Choroid plexus epithelial cell (primary cell): ENCODE results near the gene KIF20B.

Experiments used
- DNase-seq: peaks from one replicate; pipeline ENCODE4 v3.0.0-alpha.2; 2010; ENCODE audit warnings: low read depth
- H3K4me3 ChIP-seq: 2 replicates; pipeline ENCODE4 v1.5.1; 2011; ENCODE audit warnings: low read depth, mild to moderate bottlenecking, control low read depth, low read length, moderate library complexity
- CTCF ChIP-seq: conservative IDR thresholded peaks from 2 replicates; pipeline ENCODE4 v1.5.1; 2011; ENCODE audit warnings: low read depth, mild to moderate bottlenecking, control low read depth, inconsistent platforms, low read length, moderate library complexity

KIF20B gene

GRCh38 chr10:89771684-89772083 is 70.3 kb downstream of the KIF20B start:
- no peak overlapping the region for H3K4me3 ChIP-seq
- TF ChIP-seq CTCF: no peak
- no peak for DNase-seq

DNA sequence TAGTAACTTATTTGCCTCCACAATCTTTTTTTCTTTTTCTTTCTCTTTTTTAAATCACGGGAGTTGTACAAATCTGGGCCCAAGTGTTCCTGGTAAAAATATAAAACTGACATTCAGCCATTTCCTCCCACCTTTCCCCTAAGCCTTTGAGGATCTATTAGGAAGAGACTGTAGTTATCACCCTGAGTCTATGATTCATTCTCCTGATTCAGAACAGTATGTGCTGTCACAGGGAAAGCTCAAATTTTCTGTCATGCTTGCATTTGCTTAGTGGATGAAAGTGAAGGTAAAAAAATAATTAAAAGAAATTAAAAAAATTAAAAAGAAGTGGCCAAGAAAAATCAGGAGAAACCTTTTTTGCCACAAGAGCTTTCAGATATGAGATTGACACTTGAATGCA is 71.7 kb downstream of the KIF20B start:
- no peak for TF ChIP-seq CTCF
- no peak overlapping the region for H3K4me3 ChIP-seq
- peak; percentile 50 for DNase-seq

DNA sequence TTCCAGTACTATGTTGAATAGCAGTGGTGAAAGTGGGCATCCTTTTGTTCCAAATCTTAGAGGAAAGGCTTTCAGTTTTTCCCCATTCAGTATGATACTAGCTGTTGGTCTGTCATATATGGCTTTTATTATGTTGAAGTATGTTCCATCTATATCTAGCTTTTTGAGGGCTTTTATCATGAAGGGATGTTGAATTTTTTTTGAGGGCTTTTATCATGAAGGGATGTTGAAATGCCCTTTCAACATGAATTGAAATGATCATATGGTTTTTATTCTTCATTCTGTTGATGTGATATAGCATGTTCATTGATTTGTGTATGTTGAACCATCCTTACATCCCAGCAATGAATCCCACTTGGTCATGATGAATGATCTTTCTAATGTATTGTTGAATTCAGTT is 75.3 kb downstream of the KIF20B start:
- no peak for TF ChIP-seq CTCF
- H3K4me3 ChIP-seq: no peak overlapping the region
- no peak for DNase-seq

DNA sequence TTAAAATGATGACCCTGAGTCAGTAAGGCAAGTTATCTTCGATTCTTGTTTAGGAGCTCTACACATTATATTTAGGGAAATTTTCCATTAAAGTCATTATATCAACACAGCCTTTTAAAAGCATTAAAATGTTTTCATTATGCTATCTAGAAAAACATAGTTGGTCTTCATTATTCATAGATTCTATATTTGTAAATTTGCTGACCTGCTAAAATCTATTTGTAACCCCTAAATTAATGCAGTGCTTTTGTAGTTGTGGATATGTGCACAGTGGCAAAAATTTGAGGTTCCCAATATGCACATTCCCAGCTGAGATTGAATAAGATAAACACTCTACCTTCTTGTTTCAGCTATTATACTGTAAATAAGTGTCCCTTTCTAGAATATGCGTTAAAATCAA is 81.1 kb downstream of the KIF20B start:
- no peak for DNase-seq
- no peak overlapping the region for H3K4me3 ChIP-seq
- no peak for TF ChIP-seq CTCF

DNA sequence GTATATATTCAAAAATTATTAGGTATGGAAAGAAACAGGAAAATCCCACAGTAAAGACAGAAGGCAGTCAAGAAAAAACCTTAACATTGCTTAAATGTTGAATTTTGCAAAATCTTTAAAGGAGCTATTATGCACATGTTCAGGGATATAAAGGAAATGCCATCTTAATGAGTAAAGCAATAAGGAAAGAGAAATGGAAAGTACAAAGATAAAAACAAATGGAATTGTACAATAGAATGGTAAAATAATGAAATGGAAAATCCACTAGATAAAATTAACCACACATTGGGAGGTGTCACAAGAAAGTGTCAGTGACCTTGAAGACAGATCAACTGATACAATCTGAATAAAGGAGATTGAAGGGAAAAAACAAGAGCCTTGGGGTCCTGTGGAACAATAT is 82.0 kb downstream of the KIF20B start:
- no peak for TF ChIP-seq CTCF
- H3K4me3 ChIP-seq: no peak overlapping the region
- peak; percentile 19 for DNase-seq

GRCh38 chr10:89785095-89785494 is 83.7 kb downstream of the KIF20B start:
- TF ChIP-seq CTCF: no peak
- H3K4me3 ChIP-seq: no peak overlapping the region
- DNase-seq: no peak

DNA sequence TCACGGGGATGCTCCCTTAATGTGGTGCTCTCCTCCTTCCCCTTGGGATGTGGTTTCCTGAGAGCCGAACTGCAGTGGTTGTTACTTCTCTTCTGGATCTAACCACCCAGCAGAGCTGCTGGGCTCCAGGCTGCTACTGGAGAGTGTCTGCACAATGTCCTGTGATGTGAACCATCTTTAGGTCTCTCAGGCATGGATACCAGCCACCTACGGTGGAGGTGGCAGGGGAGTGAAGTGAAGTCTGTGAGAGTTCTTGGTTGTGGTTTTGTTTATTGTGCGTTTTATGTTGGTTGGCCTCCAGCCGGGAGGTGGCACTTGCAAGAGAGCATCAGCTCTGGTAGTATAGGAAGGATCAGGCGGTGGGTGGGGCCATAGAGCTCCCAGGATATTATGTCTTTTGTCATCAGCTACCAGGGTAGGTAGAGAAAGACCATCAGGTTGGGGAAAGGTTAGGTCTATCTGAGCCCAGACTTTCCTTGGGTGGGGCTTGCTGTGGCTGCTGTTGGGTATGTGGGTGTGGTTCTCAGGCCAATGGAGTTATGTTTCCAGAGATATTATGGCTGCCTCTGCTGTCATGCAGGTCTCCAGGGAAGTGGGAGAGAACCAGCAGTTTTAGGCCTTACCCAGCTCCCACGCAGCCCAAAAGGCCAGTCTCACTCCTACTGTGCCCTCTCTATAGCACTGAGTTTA is 87.9 kb downstream of the KIF20B start:
- no peak for DNase-seq
- no peak for TF ChIP-seq CTCF
- no peak overlapping the region for H3K4me3 ChIP-seq
